Measurements from ENCODE around the gene CYP2W1. TPM values are rescaled to one million over a fixed set of nuclear protein-coding genes. Genes with fewer than 3 reads are reported as not detected.

CYP2W1 gene
- total RNA-seq, 4 donors from 2014 or later = 11.7 to 31.6 (median 19.3) TPM

GRCh38 chr7:1004018-1004852, 21.3 kb downstream of the CYP2W1 start:
- DNase-seq (ENCODE audit: low spot score in 2 of 2) = no peak
- TF ChIP-seq CTCF (IDR thresholded peaks at IDR 0.05) (no peak), POLR2A (IDR thresholded peaks at IDR 0.05) (no peak)
- H3K4me3 ChIP-seq (ENCODE audit: low read depth, poor library complexity, severe bottlenecking) = no peak overlapping the region
- intact Hi-C loops (cut with DNase I; ENCODE audit: low total_unique reads) = no loop called here
- WGBS, 2 donors = 81 to 87% methylated on average over 28 to 32 of the region's 32 CpGs

GRCh38 chr7:1005303-1005702, 22.3 kb downstream of the CYP2W1 start:
- 90 to 95% methylated on average over 12 to 21 of the region's 21 CpGs for WGBS, 2 donors
- DNase-seq (ENCODE audit: low spot score in 2 of 2) = no peak
- TF ChIP-seq POLR2A (IDR thresholded peaks at IDR 0.05) (no peak), CTCF (IDR thresholded peaks at IDR 0.05) (no peak)
- intact Hi-C loops (cut with DNase I; ENCODE audit: low total_unique reads) = no loop called here
- H3K4me3 ChIP-seq (ENCODE audit: low read depth, poor library complexity, severe bottlenecking) = no peak overlapping the region

DNA sequence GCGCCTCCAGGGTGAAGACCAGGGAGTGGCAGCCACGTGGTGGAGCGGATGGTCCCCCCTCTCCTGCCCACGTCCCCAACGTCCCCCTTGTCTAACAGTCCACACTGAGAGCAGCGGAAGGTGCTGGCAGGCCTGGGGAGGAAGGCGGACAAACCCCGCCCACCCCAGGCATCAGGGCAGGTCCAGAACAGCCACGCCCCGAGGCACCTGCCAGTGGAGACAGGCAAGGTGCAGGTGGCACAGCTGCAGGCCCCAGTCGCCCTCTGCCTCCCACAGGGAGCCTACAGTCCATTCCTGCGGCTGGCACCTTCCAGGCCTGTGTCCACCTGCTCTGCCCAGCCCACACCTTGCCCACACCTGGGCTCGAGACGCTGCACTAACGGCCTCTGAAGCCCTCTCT, 24.9 kb downstream of the CYP2W1 start:
- no peak for TF ChIP-seq CTCF (IDR thresholded peaks at IDR 0.05)
- H3K4me3 ChIP-seq (ENCODE audit: low read depth, poor library complexity, severe bottlenecking) = no peak overlapping the region
- no peak for DNase-seq (ENCODE audit: low spot score in 2 of 2)
- intact Hi-C loops (cut with DNase I; ENCODE audit: low total_unique reads) = no loop called here
- 69 to 72% methylated on average over 10 to 15 of the region's 15 CpGs for WGBS, 2 donors

- DNase-seq (ENCODE audit: low spot score in 2 of 2) = no peak
- intact Hi-C loops (cut with DNase I; ENCODE audit: low total_unique reads) = no loop called here
- TF ChIP-seq CTCF (IDR thresholded peaks at IDR 0.05) (no peak), POLR2A (IDR thresholded peaks at IDR 0.05) (no peak)
- no peak overlapping the region for H3K4me3 ChIP-seq (ENCODE audit: low read depth, poor library complexity, severe bottlenecking)
- 94 to 95% methylated on average over 37 of the region's 37 CpGs for WGBS, 2 donors
Observed at GRCh38 chr7:1008733-1009363, 25.9 kb downstream of the CYP2W1 start.

DNA sequence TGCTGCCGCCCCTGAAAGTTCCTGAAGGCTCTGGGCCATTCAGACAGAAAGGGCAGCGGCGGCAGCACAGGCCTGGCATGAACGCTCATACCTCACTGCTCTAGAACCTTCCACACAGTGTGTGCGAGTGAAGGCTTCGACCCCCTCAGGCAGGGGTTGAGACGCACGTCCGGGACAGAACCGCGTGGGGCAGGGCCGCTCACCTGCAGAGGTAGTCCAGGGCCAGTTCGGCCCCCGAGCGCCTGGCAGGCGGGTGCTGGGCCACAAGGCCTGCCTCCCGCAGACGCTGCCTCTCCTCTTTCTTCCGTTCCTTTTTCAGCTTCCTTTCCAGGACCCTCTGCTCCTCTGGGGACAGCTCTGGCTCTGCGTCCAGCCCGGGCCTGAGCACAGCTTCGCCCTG, 26.8 kb downstream of the CYP2W1 start:
- TF ChIP-seq POLR2A (IDR thresholded peaks at IDR 0.05) = no peak
- TF ChIP-seq CTCF (IDR thresholded peaks at IDR 0.05) = no peak
- WGBS, 2 donors = 96% methylated on average over 15 to 19 of the region's 22 CpGs
- DNase-seq (ENCODE audit: low spot score in 2 of 2) = no peak
- H3K4me3 ChIP-seq (ENCODE audit: low read depth, poor library complexity, severe bottlenecking) = no peak overlapping the region
- intact Hi-C loops (cut with DNase I; ENCODE audit: low total_unique reads) = no loop called here
